ENCODE measurements around the gene PDP2.

Gene PDP2

DNA sequence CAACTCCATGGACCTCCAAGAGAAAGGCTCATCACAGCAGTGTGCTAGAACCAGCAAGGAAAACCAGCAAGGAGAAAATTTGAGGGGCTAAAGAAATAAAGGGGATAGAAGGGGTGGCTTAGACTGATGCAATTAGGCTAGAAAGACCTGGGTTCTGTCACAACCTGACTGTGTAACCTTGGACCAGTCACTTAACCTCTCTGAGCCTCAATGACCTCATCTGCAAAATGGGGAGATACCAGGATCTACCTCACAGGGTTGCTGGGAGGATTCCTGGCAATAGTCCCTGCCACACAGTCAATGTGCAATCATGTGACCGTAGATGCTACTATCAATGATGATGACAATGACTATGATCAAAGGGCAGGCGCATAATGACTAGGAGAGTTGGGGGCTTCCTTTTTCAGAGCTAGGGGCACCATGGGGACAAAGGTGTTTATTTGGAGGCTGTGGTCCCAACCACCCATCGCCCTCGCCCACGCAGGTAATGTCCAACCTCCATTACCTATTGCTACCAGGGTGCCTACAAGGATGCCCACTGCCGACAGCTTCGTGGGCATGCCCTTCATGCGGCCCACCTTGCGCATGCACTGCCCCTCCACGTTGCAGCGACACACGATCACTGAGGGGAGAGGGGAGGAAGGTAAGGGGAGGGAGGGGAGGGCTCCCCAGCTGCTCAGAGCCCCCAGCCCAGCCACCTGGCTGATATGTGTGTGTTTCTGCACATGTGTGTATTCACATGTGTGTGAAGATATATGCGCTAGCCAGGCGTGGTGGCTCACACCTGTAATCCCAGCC is 28.6 kb downstream of the PDP2 start:
- TF ChIP-seq, protein P1, sequence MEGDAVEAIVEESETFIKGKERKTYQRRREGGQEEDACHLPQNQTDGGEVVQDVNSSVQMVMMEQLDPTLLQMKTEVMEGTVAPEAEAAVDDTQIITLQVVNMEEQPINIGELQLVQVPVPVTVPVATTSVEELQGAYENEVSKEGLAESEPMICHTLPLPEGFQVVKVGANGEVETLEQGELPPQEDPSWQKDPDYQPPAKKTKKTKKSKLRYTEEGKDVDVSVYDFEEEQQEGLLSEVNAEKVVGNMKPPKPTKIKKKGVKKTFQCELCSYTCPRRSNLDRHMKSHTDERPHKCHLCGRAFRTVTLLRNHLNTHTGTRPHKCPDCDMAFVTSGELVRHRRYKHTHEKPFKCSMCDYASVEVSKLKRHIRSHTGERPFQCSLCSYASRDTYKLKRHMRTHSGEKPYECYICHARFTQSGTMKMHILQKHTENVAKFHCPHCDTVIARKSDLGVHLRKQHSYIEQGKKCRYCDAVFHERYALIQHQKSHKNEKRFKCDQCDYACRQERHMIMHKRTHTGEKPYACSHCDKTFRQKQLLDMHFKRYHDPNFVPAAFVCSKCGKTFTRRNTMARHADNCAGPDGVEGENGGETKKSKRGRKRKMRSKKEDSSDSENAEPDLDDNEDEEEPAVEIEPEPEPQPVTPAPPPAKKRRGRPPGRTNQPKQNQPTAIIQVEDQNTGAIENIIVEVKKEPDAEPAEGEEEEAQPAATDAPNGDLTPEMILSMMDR (IDR thresholded peaks at IDR 0.05; ENCODE audit: low read depth, low read length, missing control alignments): no peak
- no peak overlapping the region for H3K4me3 ChIP-seq (ENCODE audit: low read depth, low read length)
- DNase-seq (ENCODE audit: low read depth): no peak
- in situ Hi-C loops (cut with HindIII; ENCODE audit: low sequenced_read_pairs): no loop called here

DNA sequence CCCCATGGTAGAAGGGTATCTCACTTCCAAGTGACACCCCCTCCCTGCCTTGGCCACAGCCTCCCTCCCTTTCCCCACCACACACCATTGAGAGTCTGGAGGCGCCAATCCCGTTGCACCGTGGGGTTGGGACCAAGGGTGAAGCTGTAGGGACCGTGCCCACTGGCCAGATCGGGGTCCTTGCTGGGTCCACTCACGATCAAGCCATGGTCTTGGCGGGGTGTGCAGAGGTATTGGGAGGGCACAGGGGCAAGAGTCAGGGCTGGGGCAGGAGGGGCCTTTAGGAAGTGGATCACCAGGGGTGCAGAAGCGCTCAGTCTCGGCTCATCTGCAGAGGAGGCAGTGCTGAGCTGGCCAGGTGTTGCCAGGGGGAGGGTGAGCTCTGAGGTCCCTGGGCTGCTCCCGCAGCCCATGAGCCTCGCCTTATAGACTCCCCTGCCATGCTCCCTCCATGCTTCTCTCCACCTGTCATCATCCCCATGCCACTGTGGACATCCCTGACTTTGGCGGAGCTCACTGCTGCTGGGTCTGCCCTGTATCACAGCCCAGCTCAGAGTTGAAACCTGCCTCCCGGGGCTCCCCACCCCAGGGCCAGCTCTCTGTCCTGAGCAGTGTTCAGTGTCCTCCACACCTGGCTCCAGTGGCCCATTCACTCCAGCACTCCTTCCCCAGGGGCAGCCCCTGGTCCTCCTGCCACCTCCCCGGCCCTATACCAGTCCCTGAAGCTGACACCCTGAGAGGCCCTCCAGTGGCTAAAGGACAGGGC is 30.0 kb downstream of the PDP2 start:
- H3K4me3 ChIP-seq (ENCODE audit: low read depth, low read length): no peak overlapping the region
- DNase-seq (ENCODE audit: low read depth): no peak
- TF ChIP-seq, protein P1 (IDR thresholded peaks at IDR 0.05; ENCODE audit: low read depth, low read length, missing control alignments): no peak
- in situ Hi-C loops (cut with HindIII; ENCODE audit: low sequenced_read_pairs): no loop called here

DNA sequence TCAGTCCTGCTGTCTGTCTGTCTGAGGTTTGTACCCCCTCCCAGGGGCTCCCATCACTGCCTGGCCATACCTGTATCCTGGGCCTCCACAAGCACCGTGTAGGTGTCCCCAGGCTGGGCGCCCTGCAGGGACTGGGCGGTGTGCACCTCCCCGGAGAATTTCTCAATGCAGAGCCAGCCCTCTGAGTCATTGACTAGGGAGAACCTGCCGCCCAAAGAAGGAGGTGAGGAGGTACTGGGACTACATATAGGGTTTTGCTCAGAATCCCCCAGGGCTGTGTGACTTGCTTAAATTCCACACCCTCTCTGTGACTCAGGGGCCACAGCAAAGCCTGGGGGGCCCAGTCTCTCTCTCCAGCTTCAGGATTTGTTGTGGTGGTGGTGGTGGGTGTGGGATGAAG is 30.8 kb downstream of the PDP2 start:
- TF ChIP-seq, protein P1 (IDR thresholded peaks at IDR 0.05; ENCODE audit: low read depth, low read length, missing control alignments): no peak
- H3K4me3 ChIP-seq (ENCODE audit: low read depth, low read length): no peak overlapping the region
- DNase-seq (ENCODE audit: low read depth): no peak
- in situ Hi-C loops (cut with HindIII; ENCODE audit: low sequenced_read_pairs): no loop called here

DNA sequence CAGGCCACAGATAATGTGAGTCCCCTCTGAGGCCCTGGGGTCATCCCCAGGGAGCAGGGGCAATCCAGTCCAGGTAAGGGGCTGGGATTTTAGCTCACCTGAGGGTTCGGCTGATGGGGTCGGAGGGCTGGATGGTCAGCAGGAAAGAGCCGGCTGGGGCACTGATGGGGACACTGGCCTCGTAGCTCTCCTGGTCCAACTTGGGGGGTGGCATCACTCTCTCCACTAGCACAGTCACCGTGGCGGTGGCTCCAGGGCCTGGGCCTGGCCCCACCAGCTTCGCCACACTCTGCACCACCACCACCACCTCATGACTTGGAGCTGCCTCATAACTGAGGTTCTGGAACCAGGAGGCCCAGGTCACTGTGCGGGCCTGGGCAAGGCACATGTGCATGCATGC is 31.5 kb downstream of the PDP2 start:
- TF ChIP-seq, protein P1 (IDR thresholded peaks at IDR 0.05; ENCODE audit: low read depth, low read length, missing control alignments): no peak
- in situ Hi-C loops (cut with HindIII; ENCODE audit: low sequenced_read_pairs): no loop called here
- H3K4me3 ChIP-seq (ENCODE audit: low read depth, low read length): no peak overlapping the region
- no peak for DNase-seq (ENCODE audit: low read depth)

DNA sequence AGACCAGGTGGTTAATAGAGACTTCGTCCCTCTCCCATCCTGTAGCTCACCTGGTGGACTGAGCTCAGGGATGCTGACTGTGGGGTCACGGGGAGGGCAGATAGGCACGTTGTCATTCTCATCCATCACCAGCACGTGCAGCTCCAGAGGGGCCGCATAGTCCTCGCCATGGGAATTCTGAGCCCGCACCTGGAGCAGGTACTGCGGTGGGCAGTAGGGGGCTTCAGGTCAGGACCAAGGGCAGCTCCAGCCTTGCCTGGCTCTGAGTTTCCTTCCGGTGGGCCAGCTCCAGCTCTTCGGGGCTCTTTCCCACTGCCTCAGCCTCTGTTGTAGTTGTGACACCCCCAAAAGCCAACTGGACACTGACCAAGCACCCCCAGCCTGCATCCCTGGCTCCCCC is 32.8 kb downstream of the PDP2 start:
- in situ Hi-C loops (cut with HindIII; ENCODE audit: low sequenced_read_pairs): no loop called here
- TF ChIP-seq, protein P1 (IDR thresholded peaks at IDR 0.05; ENCODE audit: low read depth, low read length, missing control alignments): no peak
- no peak for DNase-seq (ENCODE audit: low read depth)
- no peak overlapping the region for H3K4me3 ChIP-seq (ENCODE audit: low read depth, low read length)

DNA sequence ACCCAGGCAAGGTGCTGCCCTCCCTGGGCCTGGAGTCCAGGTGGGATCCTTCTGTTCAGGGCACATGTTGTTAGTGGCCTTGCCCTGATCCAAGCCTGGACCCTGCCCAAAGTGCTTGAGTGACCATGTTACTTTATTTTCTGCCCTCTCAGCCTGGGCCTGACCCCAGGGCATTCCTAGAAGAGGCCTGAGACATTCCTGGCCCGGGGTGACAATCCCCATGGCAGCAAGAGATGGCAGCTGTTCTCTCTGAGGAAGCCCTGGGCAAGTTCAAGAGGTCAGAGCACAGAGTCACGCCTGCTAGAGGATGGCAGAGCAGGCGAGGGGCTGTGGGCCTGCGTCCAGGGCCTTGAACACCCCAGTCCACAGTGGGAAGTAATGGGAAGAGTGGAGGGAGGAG is 33.4 kb downstream of the PDP2 start:
- in situ Hi-C loops (cut with HindIII; ENCODE audit: low sequenced_read_pairs): no loop called here
- no peak for DNase-seq (ENCODE audit: low read depth)
- no peak overlapping the region for H3K4me3 ChIP-seq (ENCODE audit: low read depth, low read length)
- TF ChIP-seq, protein P1 (IDR thresholded peaks at IDR 0.05; ENCODE audit: low read depth, low read length, missing control alignments): no peak
